Measurements from ENCODE around the gene MAP3K3.

MAP3K3 gene

DNA sequence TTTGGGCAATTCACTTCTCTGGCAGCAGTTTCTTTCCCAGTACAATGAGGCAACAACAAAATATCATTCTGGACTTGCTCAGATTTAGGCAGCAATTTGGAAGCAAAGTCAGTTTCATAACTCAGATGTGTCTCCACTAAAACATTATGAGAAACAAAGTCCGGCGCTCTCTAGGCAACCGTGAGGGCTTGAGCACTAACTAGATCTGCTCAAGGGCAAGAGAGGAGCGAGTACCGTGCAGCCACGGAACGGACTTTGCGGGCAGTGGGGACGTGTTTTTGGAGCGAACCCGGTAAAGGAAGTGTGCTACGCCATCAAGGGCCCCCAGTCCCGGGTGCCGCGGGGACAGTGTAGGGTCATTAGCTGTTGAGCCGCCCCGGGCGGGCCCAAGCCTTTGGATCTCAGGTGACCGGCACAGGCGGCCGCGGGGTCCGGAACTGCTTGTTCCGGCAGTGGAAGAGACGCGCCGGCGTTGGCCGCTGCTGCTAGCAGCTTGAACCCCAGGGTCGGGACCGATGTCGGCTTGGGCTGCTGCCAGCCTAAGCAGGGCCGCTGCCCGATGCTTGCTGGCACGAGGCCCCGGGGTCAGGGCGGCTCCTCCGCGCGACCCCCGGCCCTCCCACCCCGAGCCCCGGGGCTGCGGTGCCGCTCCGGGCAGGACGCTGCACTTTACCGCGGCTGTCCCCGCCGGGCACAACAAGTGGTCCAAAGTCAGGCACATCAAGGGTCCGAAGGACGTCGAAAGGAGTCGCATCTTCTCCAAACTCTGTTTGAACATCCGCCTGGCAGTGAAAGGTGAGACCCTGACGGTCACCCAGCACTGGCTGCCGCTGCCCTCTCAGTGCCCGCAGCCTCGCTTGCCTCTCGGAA, 21.4 kb upstream of the MAP3K3 start, which contains the start of gene TACO1 (continued):
- peak; percentile 32; the same call in 1 of the 2 replicates for TF ChIP-seq MYNN (tag by site-specific recombination; IDR thresholded peaks at IDR 0.05; ENCODE audit: borderline replicate concordance)
- TF ChIP-seq, protein P1, sequence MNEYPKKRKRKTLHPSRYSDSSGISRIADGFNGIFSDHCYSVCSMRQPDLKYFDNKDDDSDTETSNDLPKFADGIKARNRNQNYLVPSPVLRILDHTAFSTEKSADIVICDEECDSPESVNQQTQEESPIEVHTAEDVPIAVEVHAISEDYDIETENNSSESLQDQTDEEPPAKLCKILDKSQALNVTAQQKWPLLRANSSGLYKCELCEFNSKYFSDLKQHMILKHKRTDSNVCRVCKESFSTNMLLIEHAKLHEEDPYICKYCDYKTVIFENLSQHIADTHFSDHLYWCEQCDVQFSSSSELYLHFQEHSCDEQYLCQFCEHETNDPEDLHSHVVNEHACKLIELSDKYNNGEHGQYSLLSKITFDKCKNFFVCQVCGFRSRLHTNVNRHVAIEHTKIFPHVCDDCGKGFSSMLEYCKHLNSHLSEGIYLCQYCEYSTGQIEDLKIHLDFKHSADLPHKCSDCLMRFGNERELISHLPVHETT (tag by site-specific recombination; IDR thresholded peaks at IDR 0.05): peak; percentile 99
- 0 out of 2 replicates have a peak, but pooled peaks have one; percentile 72 for TF ChIP-seq ZNF280D (tag by site-specific recombination; IDR thresholded peaks at IDR 0.05)
- TF ChIP-seq ZNF449 (tag by site-specific recombination; IDR thresholded peaks at IDR 0.05): no peak
- TF ChIP-seq ZNF555 (tag by site-specific recombination; conservative IDR thresholded peaks at IDR 0.05): no peak
- TF ChIP-seq ZNF214 (tag by site-specific recombination; IDR thresholded peaks at IDR 0.05; ENCODE audit: borderline replicate concordance): no peak
- TF ChIP-seq, protein P2, sequence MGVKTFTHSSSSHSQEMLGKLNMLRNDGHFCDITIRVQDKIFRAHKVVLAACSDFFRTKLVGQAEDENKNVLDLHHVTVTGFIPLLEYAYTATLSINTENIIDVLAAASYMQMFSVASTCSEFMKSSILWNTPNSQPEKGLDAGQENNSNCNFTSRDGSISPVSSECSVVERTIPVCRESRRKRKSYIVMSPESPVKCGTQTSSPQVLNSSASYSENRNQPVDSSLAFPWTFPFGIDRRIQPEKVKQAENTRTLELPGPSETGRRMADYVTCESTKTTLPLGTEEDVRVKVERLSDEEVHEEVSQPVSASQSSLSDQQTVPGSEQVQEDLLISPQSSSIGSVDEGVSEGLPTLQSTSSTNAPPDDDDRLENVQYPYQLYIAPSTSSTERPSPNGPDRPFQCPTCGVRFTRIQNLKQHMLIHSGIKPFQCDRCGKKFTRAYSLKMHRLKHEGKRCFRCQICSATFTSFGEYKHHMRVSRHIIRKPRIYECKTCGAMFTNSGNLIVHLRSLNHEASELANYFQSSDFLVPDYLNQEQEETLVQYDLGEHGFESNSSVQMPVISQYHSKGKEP (tag by site-specific recombination; IDR thresholded peaks at IDR 0.05): peak; percentile 43; the same call in 1 of the 2 replicates
- TF ChIP-seq, protein P3, sequence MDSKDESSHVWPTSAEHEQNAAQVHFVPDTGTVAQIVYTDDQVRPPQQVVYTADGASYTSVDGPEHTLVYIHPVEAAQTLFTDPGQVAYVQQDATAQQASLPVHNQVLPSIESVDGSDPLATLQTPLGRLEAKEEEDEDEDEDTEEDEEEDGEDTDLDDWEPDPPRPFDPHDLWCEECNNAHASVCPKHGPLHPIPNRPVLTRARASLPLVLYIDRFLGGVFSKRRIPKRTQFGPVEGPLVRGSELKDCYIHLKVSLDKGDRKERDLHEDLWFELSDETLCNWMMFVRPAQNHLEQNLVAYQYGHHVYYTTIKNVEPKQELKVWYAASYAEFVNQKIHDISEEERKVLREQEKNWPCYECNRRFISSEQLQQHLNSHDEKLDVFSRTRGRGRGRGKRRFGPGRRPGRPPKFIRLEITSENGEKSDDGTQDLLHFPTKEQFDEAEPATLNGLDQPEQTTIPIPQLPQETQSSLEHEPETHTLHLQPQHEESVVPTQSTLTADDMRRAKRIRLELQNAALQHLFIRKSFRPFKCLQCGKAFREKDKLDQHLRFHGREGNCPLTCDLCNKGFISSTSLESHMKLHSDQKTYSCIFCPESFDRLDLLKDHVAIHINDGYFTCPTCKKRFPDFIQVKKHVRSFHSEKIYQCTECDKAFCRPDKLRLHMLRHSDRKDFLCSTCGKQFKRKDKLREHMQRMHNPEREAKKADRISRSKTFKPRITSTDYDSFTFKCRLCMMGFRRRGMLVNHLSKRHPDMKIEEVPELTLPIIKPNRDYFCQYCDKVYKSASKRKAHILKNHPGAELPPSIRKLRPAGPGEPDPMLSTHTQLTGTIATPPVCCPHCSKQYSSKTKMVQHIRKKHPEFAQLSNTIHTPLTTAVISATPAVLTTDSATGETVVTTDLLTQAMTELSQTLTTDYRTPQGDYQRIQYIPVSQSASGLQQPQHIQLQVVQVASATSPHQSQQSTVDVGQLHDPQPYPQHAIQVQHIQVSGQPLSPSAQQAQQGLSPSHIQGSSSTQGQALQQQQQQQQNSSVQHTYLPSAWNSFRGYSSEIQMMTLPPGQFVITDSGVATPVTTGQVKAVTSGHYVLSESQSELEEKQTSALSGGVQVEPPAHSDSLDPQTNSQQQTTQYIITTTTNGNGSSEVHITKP (tag by site-specific recombination; IDR thresholded peaks at IDR 0.05): peak; percentile 73
- 0 out of 2 replicates have a peak, but pooled peaks have one; percentile 30 for TF ChIP-seq ZNF701 (tag by site-specific recombination; IDR thresholded peaks at IDR 0.05)
- peak; percentile 76; the same call in 1 of the 2 replicates for TF ChIP-seq ZNF792 (tag by site-specific recombination; IDR thresholded peaks at IDR 0.05)
- no peak for TF ChIP-seq ZNF169 (tag by site-specific recombination; IDR thresholded peaks at IDR 0.05)
- TF ChIP-seq HOXA7 (CRISPR knock-in tag; IDR thresholded peaks at IDR 0.05; ENCODE audit: borderline replicate concordance): no peak
- TF ChIP-seq TCF7L2 (IDR thresholded peaks at IDR 0.05; ENCODE audit: borderline replicate concordance, low read depth, low read length): no peak
- TF ChIP-seq ZNF521 (tag by site-specific recombination; IDR thresholded peaks at IDR 0.05): no peak
- no peak for TF ChIP-seq ZNF112 (tag by site-specific recombination; IDR thresholded peaks at IDR 0.05)
- TF ChIP-seq ZNF114 (tag by site-specific recombination; IDR thresholded peaks at IDR 0.05): no peak
- no peak for TF ChIP-seq ZNF707 (tag by site-specific recombination; IDR thresholded peaks at IDR 0.05)
- no peak for TF ChIP-seq ZNF571 (tag by site-specific recombination; IDR thresholded peaks at IDR 0.05)
- peak; percentile 99 for TF ChIP-seq ZFP37 (tag by site-specific recombination; IDR thresholded peaks at IDR 0.05)
- TF ChIP-seq ZNF221 (tag by site-specific recombination; IDR thresholded peaks at IDR 0.05; ENCODE audit: borderline replicate concordance): no peak

Data from HEK293 (cell line).